PC-9 (cell line): Measurements from ENCODE around the gene F2RL2. TPM values are rescaled to one million over a fixed set of nuclear protein-coding genes. Genes with fewer than 3 reads are reported as not detected.

Experiments
- BruUV-seq: library from RNA; stranded (reverse); fragments of 400-500 nt; replicated peaks from 2 replicates; lab custom pipeline; 2021; lab: Mats Ljungman, UMichigan
- CTCF ChIA-PET: fragments of 300-600 bp; sonication (Branson Sonifier 250); formaldehyde crosslinking; loops from one replicate; lab custom pipeline; 2022; ENCODE audit warnings: antibody characterized with exemption; lab: Charles Lee
- POLR2A ChIA-PET: fragments of 300-600 bp; sonication (Branson Sonifier 250); formaldehyde crosslinking; loops from one replicate; lab custom pipeline; 2022; ENCODE audit warnings: antibody characterized with exemption; ENCODE audit not compliant: unreplicated experiment; lab: Charles Lee
- DNase-seq, 2 experiments: peaks; one replicate each; pipeline versions ENCODE4 v3.0.0 to v3.0.0-alpha.2; 2015 to 2022; ENCODE audit warnings: mixed read lengths in 1 of 2
- H2AFZ ChIP-seq: fragments of 200-600 bp; sonication (generic); 2 replicates; pipeline ENCODE4 v1.8.1; 2017; ENCODE audit warnings: antibody characterized with exemption
- H3F3A ChIP-seq: fragments of 200-600 bp; sonication (generic); 2 replicates; pipeline ENCODE4 v1.8.1; 2017; ENCODE audit warnings: antibody characterized with exemption, mild to moderate bottlenecking, low read depth; ENCODE audit not compliant: insufficient read depth
- H3K27ac ChIP-seq: fragments of 200-600 bp; sonication (generic); 2 replicates; pipeline ENCODE4 v1.6.1; 2016; ENCODE audit warnings: mixed run types
- H3K27me3 ChIP-seq: fragments of 200-600 bp; sonication (generic); 2 replicates; pipeline ENCODE4 v1.6.1; 2016; ENCODE audit warnings: low read depth, mixed run types; ENCODE audit not compliant: insufficient read depth
- H3K36me3 ChIP-seq: fragments of 200-600 bp; sonication (generic); 2 replicates; pipeline ENCODE4 v1.6.1; 2016; ENCODE audit warnings: low read depth, mixed run types
- H3K4me1 ChIP-seq: fragments of 200-600 bp; sonication (generic); replicated peaks from 2 replicates; pipeline ENCODE4 v1.6.1; 2016; ENCODE audit warnings: mixed run types; ENCODE audit not compliant: insufficient read depth
- H3K4me2 ChIP-seq: fragments of 200-600 bp; sonication (generic); 2 replicates; pipeline ENCODE4 v1.6.1; 2017; ENCODE audit warnings: mixed run types
- H3K4me3 ChIP-seq: fragments of 200-600 bp; sonication (generic); 2 replicates; pipeline ENCODE4 v1.6.1; 2016; ENCODE audit warnings: mixed run types
- H3K79me2 ChIP-seq: fragments of 200-600 bp; sonication (generic); 2 replicates; pipeline ENCODE4 v1.6.1; 2017; ENCODE audit warnings: low read depth, mixed run types
- H3K9me2 ChIP-seq: fragments of 200-600 bp; sonication (generic); 2 replicates; pipeline ENCODE4 v1.8.1; 2017; ENCODE audit warnings: mild to moderate bottlenecking; ENCODE audit not compliant: insufficient read depth
- H3K9me3 ChIP-seq: fragments of 200-600 bp; sonication (generic); 2 replicates; pipeline ENCODE4 v1.8.1; 2016; ENCODE audit warnings: low read depth; ENCODE audit not compliant: insufficient read depth
- H4K20me1 ChIP-seq: fragments of 200-600 bp; sonication (generic); 2 replicates; pipeline ENCODE4 v1.8.1; 2017; ENCODE audit not compliant: insufficient read depth
- CTCF ChIP-seq: fragments of 200-600 bp; sonication (generic); conservative IDR thresholded peaks from 2 replicates; pipeline ENCODE4 v1.6.1; 2017; ENCODE audit warnings: mixed run types, antibody characterized with exemption, mild to moderate bottlenecking, moderate library complexity
- EZH2 ChIP-seq: fragments of 200-600 bp; sonication (generic); IDR thresholded peaks from 2 replicates; pipeline ENCODE4 v1.8.0; 2017; ENCODE audit warnings: antibody characterized with exemption, low read depth
- intact Hi-C: fragments of 100-400 bp; cut with micrococcal nuclease; formaldehyde crosslinking; loops from one replicate; pipeline ENCODE4 v1.10.0; 2022; ENCODE audit not compliant: unreplicated experiment
- total RNA-seq: library from RNA; stranded (reverse); gene quantifications from 2 replicates; pipeline ENCODE4 v1.2.3, GENCODE V29; 2021

Gene F2RL2
- total RNA-seq, 1 experiment from 2014 or later: 3.5 TPM

GRCh38 chr5:76592692-76593091 lies 30.5 kb downstream of the F2RL2 start:
- no peaks in the 10 kb centered on the region for H3K4me1 ChIP-seq
- no peak for DNase-seq
- no peaks in the 10 kb centered on the region for H3F3A ChIP-seq
- BruUV-seq: no TSS peak
- H3K79me2 ChIP-seq: no peaks in the 10 kb centered on the region
- H2AFZ ChIP-seq: no peak overlapping the region
- no peaks in the 10 kb centered on the region for H3K9me2 ChIP-seq
- no peak overlapping the region for H3K27ac ChIP-seq
- POLR2A ChIA-PET: no interaction called here
- intact Hi-C loops: no loop called here
- H3K4me3 ChIP-seq: no peak overlapping the region
- H4K20me1 ChIP-seq: no peaks in the 10 kb centered on the region
- no peaks in the 10 kb centered on the region for H3K9me3 ChIP-seq
- CTCF ChIA-PET: no interaction called here
- H3K27me3 ChIP-seq: peaks cover 6% of the 10 kb centered on the region; the same call in 1 of the 2 replicates
- no peaks in the 10 kb centered on the region for H3K36me3 ChIP-seq
- TF ChIP-seq EZH2: no peak
- TF ChIP-seq CTCF: no peak
- no peak overlapping the region for H3K4me2 ChIP-seq

- H3K4me3 ChIP-seq: no peak overlapping the region
- no peaks in the 10 kb centered on the region for H4K20me1 ChIP-seq
- TF ChIP-seq CTCF (no peak), EZH2 (no peak)
- no peaks in the 10 kb centered on the region for H3K9me2 ChIP-seq
- no peaks in the 10 kb centered on the region for H3K4me1 ChIP-seq
- no peaks in the 10 kb centered on the region for H3K36me3 ChIP-seq
- no peak overlapping the region for H3K27ac ChIP-seq
- CTCF ChIA-PET: no interaction called here
- H3K79me2 ChIP-seq: no peaks in the 10 kb centered on the region
- no TSS peak for BruUV-seq
- H2AFZ ChIP-seq: no peak overlapping the region
- no peaks in the 10 kb centered on the region for H3F3A ChIP-seq
- intact Hi-C loops: no loop called here
- H3K27me3 ChIP-seq: peaks cover 6% of the 10 kb centered on the region; the same call in 1 of the 2 replicates
- H3K9me3 ChIP-seq: no peaks in the 10 kb centered on the region
- POLR2A ChIA-PET: no interaction called here
- DNase-seq: no peak
- H3K4me2 ChIP-seq: no peak overlapping the region
These were observed 31.8 kb downstream of the F2RL2 start for GRCh38 chr5:76591366-76591765.

GRCh38 chr5:76590027-76590426 lies 33.2 kb downstream of the F2RL2 start:
- H2AFZ ChIP-seq: no peak overlapping the region

More at GRCh38 chr5:76590027-76590426, 33.2 kb downstream of the F2RL2 start:
- no peaks in the 10 kb centered on the region for H3K4me1 ChIP-seq
- CTCF ChIA-PET: no interaction called here
- H3K36me3 ChIP-seq: no peaks in the 10 kb centered on the region
- no peak overlapping the region for H3K4me3 ChIP-seq
- H3K4me2 ChIP-seq: no peak overlapping the region
- no peaks in the 10 kb centered on the region for H3F3A ChIP-seq
- H3K9me2 ChIP-seq: no peaks in the 10 kb centered on the region
- POLR2A ChIA-PET: no interaction called here
- H4K20me1 ChIP-seq: no peaks in the 10 kb centered on the region
- DNase-seq: no peak
- H3K27ac ChIP-seq: no peak overlapping the region
- peaks cover 6% of the 10 kb centered on the region; the same call in 1 of the 2 replicates for H3K27me3 ChIP-seq
- intact Hi-C loops: no loop called here
- TF ChIP-seq CTCF (no peak), EZH2 (no peak)
- BruUV-seq: no TSS peak
- H3K9me3 ChIP-seq: no peaks in the 10 kb centered on the region
- H3K79me2 ChIP-seq: no peaks in the 10 kb centered on the region
